ENCODE measurements around the gene PPP1CC. TPM values are rescaled to one million over a fixed set of nuclear protein-coding genes. Genes with fewer than 3 reads are reported as not detected.
A peak's percentile ranks its signal among the peaks of the same experiment; 100 is the strongest.

The PPP1CC gene
- total RNA-seq, 1 donor from 2014 or later: 42.8 TPM

GRCh38 chr12:110688446-110689280 lies 54.0 kb downstream of the PPP1CC start, which contains the start of gene HVCN1:
TSS of gene HVCN1 (minus strand) at chr12:110689115. CDS start at chr12:110683245, 5,870 bp downstream.
- ATAC-seq: peak; percentile 82

GRCh38 chr12:110687396-110688169 lies 55.1 kb downstream of the PPP1CC start:
- DNase-seq (ENCODE audit: low spot score): no peak

More at GRCh38 chr12:110688446-110689280, 54.0 kb downstream of the PPP1CC start, which contains the start of gene HVCN1:
- DNase-seq (ENCODE audit: low spot score): peak; percentile 56

DNA sequence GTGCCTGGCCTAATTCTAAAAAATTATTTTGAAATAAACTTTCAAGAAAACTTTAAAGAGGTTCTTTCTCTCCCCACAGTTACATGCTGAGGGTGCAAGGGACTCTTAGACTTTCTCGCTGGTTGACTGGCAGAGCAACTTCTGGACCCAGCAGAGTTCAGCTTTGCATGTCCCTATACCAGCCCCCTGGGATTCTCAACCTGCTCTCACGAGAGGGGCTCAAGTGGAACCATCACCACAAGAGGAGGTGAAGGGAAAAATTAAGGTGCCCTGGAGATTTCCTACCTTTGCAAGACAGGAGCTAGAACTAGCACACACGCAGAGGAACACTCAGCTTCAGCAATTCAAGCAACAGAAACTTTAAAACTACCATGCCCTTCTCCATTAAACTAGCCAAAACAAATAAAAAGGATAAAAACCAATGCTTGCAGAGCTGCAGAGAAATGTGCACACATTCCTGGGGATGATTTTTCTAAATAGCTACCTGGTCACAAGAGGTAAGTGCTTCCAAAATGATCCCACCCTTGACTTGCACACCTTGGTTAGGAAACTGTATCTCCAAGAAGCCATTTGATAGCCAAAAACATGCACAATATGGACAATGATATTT lies 56.3 kb downstream of the PPP1CC start:
- no peak for ATAC-seq
- no peak for DNase-seq (ENCODE audit: low spot score)

More at GRCh38 chr12:110687396-110688169, 55.1 kb downstream of the PPP1CC start:
- ATAC-seq: no peak

DNA sequence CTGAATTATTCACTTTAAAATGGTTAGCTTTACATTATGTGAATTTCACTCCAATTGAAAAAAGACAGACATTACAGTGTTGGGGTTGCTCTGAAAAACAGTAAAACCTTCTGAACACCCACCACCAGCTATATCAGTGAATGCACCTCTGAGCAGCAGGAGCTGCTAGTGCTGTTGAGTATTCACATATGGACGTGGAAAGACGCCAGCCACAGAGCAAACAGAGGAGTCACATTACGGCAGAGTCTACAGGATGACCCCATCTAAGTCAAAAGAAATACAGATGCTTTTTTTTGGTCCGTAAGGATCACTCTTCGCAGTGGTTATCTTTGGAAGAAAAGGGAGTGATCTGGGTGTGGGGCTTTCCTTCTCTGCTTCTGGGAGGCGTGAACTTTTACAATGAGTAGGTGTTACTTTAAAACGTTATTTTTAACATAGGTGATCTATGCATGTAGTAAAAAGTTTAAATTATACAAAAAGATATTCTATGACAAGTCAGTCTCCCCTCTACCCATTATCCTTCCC lies 58.3 kb downstream of the PPP1CC start:
- no peak for DNase-seq (ENCODE audit: low spot score)
- no peak for ATAC-seq

DNA sequence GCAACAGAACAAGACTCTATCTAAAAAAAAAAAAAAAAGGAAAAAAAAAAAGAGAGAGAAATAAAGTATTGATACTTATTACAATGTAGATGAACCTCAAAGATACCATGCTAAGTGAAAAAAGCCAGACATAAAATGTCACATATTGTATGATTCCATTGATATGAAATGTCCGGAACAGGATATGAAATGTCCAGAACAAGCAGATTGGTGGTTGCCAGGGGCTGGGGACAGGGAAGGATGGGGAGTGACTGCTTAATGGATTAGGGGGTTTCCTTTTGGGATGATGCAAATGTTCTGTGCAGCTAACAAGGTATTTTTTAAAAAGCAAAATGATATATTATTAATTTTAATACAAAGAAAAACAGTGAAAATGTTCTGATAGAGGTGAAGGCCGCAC lies 58.8 kb downstream of the PPP1CC start:
- DNase-seq (ENCODE audit: low spot score): no peak
- no peak for ATAC-seq

DNA sequence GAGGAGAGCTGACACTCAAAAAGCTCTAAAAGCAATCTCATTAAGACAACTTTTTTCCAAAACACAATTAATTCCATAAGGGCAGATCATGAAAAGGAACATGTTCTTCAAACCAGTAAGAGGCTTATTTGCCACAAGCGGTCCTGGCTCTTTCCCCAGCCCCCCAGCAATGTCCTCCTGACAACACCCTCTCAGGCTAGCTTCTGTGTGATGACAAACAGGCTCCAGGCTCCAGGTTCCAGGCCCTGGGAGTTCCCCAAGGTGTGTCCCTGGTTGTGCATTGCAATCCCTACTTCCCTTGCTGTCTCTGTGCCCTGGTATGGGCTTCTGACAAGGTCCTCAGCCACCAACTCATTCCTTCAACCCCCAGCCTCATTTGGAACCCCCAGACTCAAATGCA lies 62.7 kb downstream of the PPP1CC start:
- no peak for DNase-seq (ENCODE audit: low spot score)
- no peak for ATAC-seq

DNA sequence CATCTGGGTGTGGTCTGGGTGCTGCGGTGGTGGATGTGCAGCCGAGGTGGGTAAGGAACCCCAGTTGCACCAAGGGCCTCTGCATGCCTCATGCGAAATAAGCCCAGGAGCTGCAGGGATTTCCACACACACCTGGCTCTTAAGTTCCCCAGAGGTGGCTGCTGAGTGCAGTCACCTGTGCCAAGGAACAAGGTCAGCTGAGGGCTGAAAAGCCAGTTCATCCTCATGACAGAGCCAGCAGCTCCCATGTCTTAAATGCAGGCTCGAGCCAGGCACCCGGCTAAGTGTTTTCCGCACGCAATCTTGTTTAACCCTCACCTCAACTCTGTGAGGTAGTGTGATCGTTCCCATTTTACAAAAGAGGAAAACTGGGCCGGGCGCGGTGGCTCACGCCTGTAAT lies 63.5 kb downstream of the PPP1CC start:
- DNase-seq (ENCODE audit: low spot score) (no peak), ATAC-seq (no peak)

DNA sequence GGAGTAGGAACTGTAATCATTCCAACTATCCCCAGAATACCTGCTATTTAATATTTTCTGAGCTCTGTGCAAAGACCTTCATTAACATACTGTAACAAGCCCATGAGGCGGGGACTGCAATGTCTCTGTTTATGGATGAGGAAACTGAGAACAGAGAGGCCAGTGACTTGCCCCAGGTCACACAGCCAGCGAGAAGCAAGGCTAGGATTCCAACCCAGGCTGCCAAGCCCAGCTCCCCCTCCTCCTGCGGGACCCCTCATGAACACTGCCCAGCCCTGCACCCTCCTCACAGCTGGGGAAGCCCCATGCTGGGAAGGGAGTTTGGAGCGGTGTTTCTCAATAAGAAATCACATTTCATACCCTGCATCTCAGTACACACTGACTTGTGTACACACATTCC lies 64.7 kb downstream of the PPP1CC start:
- ATAC-seq (no peak), DNase-seq (ENCODE audit: low spot score) (no peak)

DNA sequence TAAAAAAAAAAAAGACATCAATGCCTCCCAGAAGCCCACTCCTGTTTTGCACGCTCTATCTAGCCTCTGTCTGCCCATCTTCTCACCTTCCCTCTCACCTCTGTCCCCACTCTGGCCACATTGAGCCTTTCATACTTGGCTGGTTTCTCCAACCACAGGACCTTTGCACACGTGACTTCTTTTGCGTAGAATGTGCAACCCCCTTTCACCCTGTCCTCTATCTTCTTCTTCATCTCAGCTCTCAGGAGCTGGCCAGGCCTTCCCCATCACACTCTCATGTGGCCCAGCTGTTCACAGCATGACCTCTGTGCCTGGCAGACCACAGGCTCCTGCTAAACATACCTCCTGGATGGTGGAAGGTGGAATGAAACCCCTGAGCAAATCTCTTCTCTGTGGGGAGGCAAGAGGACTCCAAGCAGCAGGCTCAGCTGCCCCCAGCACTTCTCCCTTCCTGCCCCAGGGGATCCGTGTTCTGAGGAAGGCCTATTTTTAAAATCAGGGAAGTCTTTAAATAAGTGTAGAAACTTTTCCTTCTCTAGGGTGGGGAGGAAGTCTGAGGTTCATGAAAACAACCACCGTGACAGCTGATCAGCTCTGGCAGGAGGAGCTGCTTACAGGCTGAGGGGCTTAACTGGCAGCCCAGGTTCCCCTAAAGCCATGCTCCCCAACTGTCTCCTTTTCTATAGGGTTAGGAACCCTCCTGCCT lies 65.3 kb downstream of the PPP1CC start:
- DNase-seq (ENCODE audit: low spot score) (no peak), ATAC-seq (peak; percentile 48)

- ATAC-seq (no peak), DNase-seq (ENCODE audit: low spot score) (no peak)
These were observed 66.5 kb downstream of the PPP1CC start for GRCh38 chr12:110676171-110676570.

DNA sequence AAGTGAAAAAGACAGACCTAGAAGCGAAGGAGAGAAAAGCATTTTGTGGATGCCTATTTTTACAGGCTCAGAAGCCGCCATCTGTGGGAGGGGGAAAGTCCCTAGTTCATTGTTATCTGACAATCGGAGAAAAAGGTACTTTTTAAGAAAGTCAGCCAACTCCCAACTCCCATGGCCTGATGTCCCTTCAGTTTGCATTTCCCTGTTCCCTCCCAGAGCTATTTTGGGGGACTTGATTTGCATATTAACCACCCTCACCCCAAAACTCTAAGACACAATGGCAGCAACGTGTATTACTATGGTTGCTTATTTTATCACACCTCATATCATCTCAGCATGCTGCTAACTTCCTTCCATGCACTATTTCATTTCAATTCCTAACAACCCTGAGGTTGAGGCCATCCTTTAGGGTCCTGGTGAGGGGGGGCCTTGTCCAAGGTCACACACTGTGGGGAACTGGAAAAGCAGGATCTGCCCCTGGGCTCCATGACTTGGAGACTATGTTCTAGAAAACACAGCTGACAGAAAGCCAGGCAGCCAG lies 72.5 kb downstream of the PPP1CC start:
- ATAC-seq (no peak), DNase-seq (ENCODE audit: low spot score) (no peak)

Other genes with a start within 250 kb of the PPP1CC start
- gene VPS29, start 240.8 kb downstream of the PPP1CC start, total RNA-seq: 42.3 TPM
- 0.25 TPM for gene RAD9B, start 240.6 kb downstream of the PPP1CC start, total RNA-seq
- 12.7 TPM for gene PPTC7, start 159.6 kb downstream of the PPP1CC start, total RNA-seq
- 14.8 TPM for gene TCTN1, start 128.8 kb downstream of the PPP1CC start, total RNA-seq
- gene HVCN1, start 53.8 kb downstream of the PPP1CC start, total RNA-seq: 1.5 TPM
- gene CCDC63, start 104.1 kb upstream of the PPP1CC start, total RNA-seq: not detected
- not detected for gene MYL2, start 177.7 kb upstream of the PPP1CC start, total RNA-seq

All from left lobe of liver (tissue), 2 donors.